Islet of Langerhans (tissue), 1 donor: Measurements from ENCODE around the gene ENPP7.

ENCODE experiments used
- FAIRE-seq: peaks from one replicate; lab custom pipeline; 2011; peaks lifted over from hg19 to GRCh38; lab: Jason Lieb, UNC

The ENPP7 gene

GRCh38 chr17:79732254-79732653 is 1.5 kb downstream of the ENPP7 start:
- FAIRE-seq: no peak

DNA sequence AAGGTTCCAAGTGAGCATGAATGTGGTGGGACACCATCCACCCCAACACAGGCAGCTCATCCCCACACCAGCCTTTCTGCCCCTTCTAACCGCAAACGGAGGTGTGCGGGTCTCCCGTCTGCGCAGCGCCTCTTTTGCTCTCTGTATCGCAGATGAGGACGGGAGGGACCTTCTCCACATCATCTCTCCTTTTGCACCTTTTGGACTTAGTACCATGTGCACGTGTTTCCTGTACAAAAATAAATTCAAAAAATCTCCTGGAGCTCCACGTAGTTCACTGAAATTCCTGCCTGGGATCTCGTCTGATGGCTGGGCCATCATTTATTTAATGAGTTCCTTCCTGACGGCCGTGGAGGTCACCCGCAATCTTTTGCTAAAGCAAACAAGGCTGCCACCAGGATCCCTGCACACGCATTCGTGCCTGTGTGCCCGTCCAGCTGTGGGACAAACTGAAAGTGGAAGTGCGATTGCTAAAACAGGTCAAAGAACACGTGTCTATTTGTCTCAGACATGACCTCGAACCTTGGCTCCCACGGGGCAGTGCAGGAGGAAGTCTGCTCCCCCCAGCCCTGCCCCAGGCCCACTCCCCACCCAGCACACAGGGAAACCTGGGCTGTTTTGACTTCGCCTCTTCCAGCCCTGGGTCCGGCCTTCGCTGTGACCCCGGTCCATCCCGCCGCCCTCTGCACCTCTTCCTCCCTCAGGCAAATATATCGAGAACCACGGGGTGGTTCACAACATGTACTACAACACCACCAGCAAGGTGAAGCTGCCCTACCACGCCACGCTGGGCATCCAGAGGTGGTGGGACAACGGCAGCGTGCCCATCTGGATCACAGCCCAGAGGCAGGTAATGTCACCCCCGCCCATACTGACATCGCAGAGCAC is 2.3 kb downstream of the ENPP7 start:
- no peak for FAIRE-seq

- no peak for FAIRE-seq
Measured at GRCh38 chr17:79733692-79734070, 2.9 kb downstream of the ENPP7 start.

- no peak for FAIRE-seq
Measured at GRCh38 chr17:79735096-79735495, 4.4 kb downstream of the ENPP7 start.

- FAIRE-seq: no peak
Measured at GRCh38 chr17:79737046-79737921, 6.5 kb downstream of the ENPP7 start.

DNA sequence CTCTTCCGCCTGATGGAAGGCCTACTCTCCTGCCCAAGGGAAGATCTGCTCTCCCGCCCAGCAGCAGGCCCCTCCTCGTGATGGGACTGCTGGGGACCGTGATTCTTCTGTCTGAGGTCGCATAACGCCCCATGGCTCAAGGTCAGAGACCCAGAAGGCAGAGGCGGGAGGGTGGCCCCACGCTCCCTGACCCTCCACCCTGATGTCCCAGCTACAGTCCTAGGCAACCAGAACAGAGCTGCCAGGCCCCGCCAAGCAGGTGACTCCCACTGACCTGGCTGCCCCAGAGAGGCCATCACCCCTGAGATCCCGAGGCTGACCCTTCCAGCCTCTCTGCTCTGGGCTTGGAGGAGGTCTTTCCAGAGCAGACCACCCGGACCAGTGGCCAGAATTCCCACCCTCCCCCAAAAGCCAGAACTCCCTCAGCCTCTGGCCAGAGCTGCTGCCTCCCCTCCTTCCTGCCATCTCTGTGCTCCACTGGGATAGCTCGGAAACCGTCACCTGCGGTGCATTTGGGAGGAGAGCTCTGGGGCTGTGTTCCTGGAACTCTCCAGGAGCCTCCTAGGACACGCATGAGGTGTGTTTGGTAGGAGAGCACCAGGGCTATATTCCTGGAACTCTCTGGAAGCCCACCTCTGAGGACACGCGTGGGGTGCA is 7.3 kb downstream of the ENPP7 start:
- no peak for FAIRE-seq

- no peak for FAIRE-seq
Measured at GRCh38 chr17:79738643-79739042, 7.9 kb downstream of the ENPP7 start.

GRCh38 chr17:79739148-79740062 is 8.7 kb downstream of the ENPP7 start:
- FAIRE-seq: no peak

DNA sequence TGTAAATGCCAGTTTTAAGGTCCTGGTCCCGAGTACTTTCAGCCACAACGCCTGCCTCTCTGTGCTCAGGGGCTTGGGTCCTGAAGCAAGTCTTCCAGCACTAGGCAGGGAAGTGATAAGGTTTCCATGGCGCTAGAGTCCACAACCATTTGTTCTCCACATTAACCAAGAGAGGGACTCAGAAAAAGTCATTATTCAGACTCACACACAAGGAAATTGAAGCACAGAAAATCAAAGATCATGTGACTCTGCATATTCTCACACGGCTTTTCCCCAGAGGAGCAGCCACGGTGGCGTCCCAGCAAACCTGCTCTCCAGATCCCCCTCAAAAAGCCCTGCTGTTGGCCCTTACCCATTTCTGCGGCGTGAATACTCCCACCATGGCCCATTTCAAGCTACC is 9.7 kb downstream of the ENPP7 start:
- no peak for FAIRE-seq

GRCh38 chr17:79741401-79741750 is 10.6 kb downstream of the ENPP7 start:
- FAIRE-seq: no peak

DNA sequence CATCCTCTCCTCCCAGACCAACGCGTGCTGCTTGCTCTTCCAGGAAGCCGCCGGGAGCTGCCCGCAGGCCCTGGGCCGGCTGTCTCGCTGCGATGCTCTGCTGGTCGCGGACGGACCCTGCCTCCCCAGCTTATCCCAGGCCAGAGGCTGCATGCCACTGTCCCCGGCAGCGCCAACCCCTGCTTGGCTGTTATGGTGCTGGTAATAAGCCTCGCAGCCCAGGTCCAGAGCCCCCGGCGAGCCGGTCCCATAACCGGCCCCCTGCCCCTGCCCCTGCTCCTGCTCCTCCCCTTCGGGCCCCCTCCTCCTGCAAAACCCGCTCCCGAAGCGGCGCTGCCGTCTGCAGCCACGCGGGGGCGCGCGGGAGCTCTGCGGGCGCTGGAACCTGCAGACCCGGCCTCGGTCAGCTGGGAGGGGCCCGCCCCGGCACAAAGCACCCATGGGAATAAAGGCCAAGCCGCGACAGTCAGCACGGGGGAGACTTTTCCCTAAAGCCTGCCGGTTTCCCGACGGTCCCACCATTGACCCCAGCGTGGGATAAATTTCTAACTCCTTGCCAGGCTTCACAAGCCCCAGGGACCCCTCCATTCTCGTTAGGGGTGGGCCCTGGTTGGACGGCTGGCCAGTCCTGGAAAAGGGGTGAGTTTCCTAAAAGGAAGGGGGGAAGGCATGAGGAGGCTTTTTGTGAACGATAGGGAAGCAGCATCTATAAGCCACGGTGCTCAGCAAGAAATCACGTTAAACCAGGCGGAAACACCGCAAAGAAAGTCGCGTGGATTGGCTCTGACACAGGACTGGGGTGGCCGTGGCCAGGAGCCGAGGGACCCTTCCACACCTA is 11.2 kb downstream of the ENPP7 start:
- no peak for FAIRE-seq

GRCh38 chr17:79742589-79742918 is 11.8 kb downstream of the ENPP7 start:
- no peak for FAIRE-seq

DNA sequence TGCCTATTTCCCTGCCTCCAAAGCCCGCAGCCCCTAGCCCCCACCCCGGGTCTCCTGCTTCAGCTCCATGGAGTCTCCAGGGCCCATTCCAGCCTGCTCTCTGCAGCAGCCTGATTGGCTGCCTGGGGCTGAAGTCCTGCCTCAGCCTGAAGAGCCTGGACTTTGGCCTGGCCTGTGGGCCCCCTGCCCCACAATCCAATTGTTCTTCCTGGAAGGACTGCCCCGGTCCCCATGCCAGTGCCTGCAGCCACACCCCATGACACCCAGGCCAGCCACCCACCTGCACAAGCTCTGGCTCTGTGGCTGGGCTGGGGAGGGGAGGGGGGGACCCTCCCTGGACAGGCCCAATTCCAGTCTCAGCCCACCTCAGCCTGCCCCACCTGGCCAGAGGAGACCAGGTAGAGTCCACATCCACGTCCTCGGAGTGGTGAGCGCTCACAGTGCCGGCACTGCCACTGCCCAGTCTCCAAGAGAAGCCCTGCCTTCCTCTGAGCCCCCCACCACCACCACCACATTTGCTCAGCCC is 12.3 kb downstream of the ENPP7 start:
- FAIRE-seq: no peak

GRCh38 chr17:79743614-79744013 is 12.9 kb downstream of the ENPP7 start:
- FAIRE-seq: no peak

GRCh38 chr17:79745641-79746105 is 14.9 kb downstream of the ENPP7 start:
- FAIRE-seq: no peak

GRCh38 chr17:79746889-79747507 is 16.3 kb downstream of the ENPP7 start:
- FAIRE-seq: no peak

DNA sequence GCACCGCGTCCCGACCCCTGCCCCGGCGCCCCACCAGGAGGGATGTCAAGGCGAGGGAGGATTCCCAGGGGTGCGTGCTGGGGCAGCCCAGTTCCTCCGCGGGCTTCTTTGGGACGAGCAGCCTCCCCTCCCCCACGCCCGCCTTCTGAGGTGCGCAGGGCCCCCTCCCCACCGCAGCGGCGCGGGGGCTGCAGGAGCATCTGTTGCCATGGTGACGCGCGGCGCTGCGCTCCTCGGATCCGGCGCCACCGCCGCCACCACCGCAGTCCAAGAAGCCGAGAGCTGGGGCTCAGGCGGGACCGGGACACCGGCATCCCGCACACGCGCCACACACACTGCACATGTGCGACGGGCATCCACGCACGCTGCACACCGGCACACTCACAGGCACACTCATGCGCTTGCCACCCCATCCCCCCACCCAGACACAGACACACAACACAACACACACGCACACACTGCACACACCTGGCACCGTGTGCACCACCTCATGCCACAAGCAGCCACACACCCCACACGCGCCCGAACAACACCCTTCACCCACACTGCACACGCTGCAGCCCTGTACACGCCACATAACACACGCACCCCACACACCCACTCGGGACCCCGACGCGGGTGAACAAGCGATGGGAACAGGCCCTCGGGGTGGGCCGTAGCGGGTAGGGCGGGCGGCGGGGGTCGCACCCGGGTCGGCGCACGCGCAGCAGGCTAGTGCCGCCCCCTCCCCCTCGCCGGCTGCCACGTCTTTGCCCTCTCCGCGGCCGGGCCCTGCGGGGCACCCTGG is 17.0 kb downstream of the ENPP7 start:
- no peak for FAIRE-seq

GRCh38 chr17:79748295-79749099 is 17.8 kb downstream of the ENPP7 start:
- FAIRE-seq: no peak
